ENCODE data around the gene C2.
"Not testable (repeated sequence)": the region's sequence is repeated elsewhere in the genome, so short reads cannot be mapped to it uniquely, and the experiment has no call there.

C2 gene

GRCh38 chr6:31922942-31923341 lies 4.6 kb upstream of the C2 start:
- no peak overlapping the region for H3K4me3 ChIP-seq (ENCODE audit: low read depth, low read length)
- peak; percentile 27 for TF ChIP-seq CTCF (IDR thresholded peaks at IDR 0.05; ENCODE audit: low read depth, low read length, missing control alignments)
- no peak for DNase-seq (ENCODE audit: low read depth)

- no peak for TF ChIP-seq CTCF (IDR thresholded peaks at IDR 0.05; ENCODE audit: low read depth, low read length, missing control alignments)
- H3K4me3 ChIP-seq (ENCODE audit: low read depth, low read length), result no peak overlapping the region
- DNase-seq (ENCODE audit: low read depth), result no peak
These were observed 550 bp downstream of the C2 start for GRCh38 chr6:31927863-31928671.

GRCh38 chr6:31928672-31928939 lies 1.1 kb downstream of the C2 start:
- TF ChIP-seq CTCF (IDR thresholded peaks at IDR 0.05; ENCODE audit: low read depth, low read length, missing control alignments), result no peak
- no peak overlapping the region for H3K4me3 ChIP-seq (ENCODE audit: low read depth, low read length)
- no peak for DNase-seq (ENCODE audit: low read depth)

- no peak overlapping the region for H3K4me3 ChIP-seq (ENCODE audit: low read depth, low read length)
- DNase-seq (ENCODE audit: low read depth), result no peak
- no peak for TF ChIP-seq CTCF (IDR thresholded peaks at IDR 0.05; ENCODE audit: low read depth, low read length, missing control alignments)
These were observed 3.4 kb downstream of the C2 start for GRCh38 chr6:31930962-31931361.

- not testable (repeated sequence) for DNase-seq (ENCODE audit: low read depth); H3K4me3 ChIP-seq (ENCODE audit: low read depth, low read length)
These were observed 4.6 kb downstream of the C2 start for GRCh38 chr6:31932137-31932536.

- no peak overlapping the region for H3K4me3 ChIP-seq (ENCODE audit: low read depth, low read length)
- DNase-seq (ENCODE audit: low read depth), result no peak
- TF ChIP-seq CTCF (IDR thresholded peaks at IDR 0.05; ENCODE audit: low read depth, low read length, missing control alignments), result no peak
These were observed 6.0 kb downstream of the C2 start for GRCh38 chr6:31933537-31933936.

- no peak for TF ChIP-seq CTCF (IDR thresholded peaks at IDR 0.05; ENCODE audit: low read depth, low read length, missing control alignments)
- H3K4me3 ChIP-seq (ENCODE audit: low read depth, low read length), result no peak overlapping the region
- DNase-seq (ENCODE audit: low read depth), result no peak
These were observed 7.5 kb downstream of the C2 start for GRCh38 chr6:31935021-31935420.

Measured in GM12864 (cell line).